RPMI8226 (cell line): Measurements from ENCODE around the gene WWOX.

Experiments
- DNase-seq: peaks from one replicate; pipeline ENCODE4 v3.0.0-alpha.2; 2015

WWOX gene

DNA sequence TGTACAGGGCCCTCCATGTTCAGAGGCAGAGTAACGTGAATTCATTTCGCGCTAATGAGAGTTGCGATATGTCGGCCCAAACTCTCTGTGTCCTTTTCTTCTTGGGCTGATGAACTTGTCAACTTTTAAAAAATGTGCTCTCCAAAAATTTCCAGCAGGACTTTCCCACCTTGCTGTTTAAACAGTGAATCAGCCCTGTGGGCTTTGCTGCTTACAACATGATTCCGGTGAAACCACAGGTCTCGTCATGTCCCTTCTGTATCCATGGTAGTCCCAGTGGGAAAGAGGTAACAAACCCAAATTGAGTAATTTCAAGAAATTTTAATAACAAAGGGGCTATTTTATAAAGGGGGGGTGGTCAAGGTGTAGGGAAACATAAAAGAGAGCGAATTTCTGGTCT is 888.2 kb downstream of the WWOX start:
- no peak for DNase-seq

- DNase-seq: no peak
Measured at GRCh38 chr16:78988361-78988969, 889.0 kb downstream of the WWOX start.

GRCh38 chr16:78990309-78990701 is 890.9 kb downstream of the WWOX start:
- DNase-seq: no peak

DNA sequence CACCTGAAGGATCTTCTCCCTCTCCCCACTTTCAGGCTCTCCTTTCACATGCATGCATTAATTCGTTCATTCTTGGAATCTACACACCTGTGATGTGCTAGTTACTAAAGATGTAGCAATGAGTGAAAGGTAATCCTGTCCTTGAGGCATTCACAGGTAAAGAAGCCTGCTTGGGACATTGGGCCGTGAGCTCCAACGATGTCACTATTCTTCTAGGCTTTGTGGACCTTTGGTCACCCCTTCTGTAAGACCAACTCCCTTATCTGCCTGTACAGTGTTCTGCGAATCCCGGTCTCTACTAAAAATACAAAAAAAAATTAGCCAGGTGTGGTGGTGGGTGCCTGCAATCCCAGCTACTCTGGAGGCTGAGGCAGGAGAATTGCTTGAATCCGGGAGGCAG is 892.5 kb downstream of the WWOX start:
- no peak for DNase-seq

GRCh38 chr16:78993346-78993745 is 893.9 kb downstream of the WWOX start:
- no peak for DNase-seq

DNA sequence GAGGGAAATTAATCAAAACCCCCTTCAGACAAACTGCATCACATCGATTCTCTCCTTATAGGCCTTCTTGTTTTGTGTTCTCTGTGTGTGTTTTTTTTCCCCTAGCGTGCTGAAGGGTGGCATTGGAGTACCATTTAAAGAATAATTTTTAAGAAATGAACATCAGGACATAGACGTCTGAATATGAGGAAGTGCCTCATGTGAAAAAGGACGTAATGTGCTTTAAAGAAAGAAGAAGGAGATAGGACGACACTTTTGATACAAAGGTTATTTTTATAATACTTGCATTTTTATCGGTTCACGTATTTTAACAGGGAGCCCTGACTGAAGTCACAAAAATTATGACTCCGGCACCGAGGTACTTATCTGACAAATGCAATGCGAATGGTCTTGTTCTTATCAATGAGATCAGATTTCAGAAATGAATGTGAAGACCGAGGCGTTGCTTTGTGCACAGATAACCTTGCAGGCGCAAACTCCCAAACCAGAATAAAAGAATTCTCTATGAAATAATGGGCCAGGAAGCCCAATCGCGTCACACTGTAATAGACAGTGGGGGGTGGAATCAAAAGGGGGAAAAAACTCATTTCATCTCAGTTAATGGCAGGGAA is 894.8 kb downstream of the WWOX start:
- DNase-seq: no peak

DNA sequence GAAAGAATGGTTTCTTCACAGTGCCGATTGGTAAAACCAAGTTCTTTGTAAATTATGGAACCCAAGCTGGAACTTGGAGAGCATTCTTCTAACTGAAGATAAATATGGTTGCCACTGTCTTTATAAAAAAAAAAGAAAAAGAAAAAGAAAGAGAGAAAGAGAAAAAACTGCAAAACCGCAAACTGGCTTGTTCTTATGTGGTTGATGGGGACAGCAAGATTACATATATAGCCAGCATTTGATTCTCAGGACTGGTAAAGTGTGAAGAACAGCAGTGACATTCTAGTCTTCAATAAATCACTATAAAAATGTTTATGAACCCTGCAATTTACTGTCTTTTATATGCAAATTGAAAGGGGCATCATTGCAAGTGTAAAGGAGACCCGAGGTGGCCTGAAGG is 896.0 kb downstream of the WWOX start:
- no peak for DNase-seq

DNA sequence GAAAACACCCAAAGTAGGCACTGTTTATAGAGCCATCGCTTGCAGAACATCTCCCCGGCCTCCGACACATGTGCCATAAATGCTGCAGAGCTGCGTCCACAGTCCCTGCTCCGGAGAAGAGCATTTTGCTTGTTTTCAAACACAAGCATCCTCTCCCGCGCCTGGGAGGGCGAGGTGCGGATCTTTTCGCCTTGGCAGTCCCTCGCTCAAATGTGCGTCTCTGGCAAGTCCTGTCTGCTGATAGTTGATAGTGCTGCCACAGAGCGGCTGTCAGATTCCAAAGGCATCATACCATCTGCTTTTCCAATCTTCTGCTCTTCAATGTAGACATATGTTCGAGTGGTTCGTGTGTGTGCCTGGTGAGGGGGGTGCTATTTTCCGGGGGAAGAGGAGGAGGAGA is 897.3 kb downstream of the WWOX start:
- no peak for DNase-seq

DNA sequence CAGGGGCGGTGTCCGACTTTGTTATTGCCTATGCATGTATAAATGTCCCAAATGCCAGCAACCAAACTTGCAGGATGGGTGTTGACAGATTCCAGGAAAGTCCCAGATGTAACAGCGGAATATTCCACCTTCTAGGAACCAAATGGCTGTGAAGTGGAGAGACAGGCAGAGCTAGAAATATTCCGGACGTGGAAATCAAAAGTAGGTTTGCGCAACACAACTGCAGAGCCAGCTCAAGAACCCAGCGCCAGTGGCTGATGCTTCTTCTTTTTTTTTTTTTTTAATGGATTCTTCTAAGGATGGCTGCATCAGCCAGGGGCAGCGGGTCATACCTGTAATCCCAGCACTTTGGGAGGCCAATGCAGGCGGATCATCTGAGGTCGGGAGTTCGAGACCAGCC is 899.4 kb downstream of the WWOX start:
- no peak for DNase-seq

DNA sequence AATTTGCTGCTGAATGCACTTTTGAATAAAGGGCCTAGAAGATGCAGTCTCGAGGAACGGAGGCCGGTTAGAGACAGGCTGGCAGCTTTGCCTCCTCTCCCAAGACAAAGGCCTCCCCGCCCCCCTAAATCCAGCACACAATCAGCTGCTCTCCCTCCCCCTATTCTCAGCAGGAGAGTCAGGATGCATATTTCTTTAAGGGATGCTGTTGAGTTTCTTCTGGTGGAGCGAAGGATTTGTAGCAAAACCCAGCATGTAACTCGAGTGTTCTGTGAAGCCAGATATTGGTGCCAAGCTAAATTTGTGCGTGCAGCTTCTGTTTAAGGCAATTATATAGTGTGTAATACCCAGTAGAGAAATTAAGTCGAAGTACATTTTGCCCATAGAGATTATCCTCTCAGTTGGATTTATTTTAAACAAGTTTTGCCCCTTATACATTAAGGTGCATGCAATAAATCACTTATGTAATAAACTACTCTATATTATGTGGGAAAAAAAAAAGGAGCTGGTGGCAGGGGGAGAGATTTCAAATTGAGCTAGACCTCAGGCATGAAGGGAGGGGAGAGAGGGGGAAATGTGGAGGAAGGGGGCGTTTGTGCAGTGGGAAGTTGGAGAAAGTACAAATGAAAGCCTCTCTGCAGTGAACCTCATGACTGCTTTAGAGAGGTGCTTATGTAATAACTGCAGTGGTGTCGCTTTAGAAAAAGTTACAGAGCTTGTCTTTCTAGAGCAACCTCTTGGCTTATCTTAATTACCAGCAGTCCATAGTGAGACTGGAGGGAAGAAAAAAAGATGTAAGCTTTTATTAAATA is 901.9 kb downstream of the WWOX start:
- no peak for DNase-seq

- DNase-seq: no peak
Measured at GRCh38 chr16:79003026-79003609, 903.7 kb downstream of the WWOX start.

GRCh38 chr16:79004309-79004708 is 904.9 kb downstream of the WWOX start:
- DNase-seq: no peak

- no peak for DNase-seq
Measured at GRCh38 chr16:79005096-79005495, 905.6 kb downstream of the WWOX start.

GRCh38 chr16:79006206-79006605 is 906.8 kb downstream of the WWOX start:
- DNase-seq: peak; percentile 90

DNA sequence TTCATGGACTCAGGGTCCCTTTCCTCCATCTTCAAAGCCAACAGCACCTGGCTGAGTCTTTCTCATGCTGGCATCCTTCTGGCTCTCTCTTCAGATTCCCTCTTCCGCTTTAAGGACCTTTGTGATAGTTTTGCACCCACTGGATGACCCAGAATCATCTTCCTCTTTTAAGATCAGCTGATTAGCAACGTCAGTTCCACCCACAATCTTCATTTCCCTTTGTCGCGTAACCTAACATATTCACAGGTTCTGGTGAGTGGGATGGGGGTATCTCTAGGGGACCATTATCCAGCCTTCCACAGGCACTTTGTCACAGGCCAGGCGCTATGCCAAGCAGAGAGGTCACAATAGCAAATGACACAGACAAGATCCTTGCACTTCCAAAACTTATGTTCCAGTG is 907.3 kb downstream of the WWOX start:
- no peak for DNase-seq

GRCh38 chr16:79007614-79008013 is 908.2 kb downstream of the WWOX start:
- no peak for DNase-seq

DNA sequence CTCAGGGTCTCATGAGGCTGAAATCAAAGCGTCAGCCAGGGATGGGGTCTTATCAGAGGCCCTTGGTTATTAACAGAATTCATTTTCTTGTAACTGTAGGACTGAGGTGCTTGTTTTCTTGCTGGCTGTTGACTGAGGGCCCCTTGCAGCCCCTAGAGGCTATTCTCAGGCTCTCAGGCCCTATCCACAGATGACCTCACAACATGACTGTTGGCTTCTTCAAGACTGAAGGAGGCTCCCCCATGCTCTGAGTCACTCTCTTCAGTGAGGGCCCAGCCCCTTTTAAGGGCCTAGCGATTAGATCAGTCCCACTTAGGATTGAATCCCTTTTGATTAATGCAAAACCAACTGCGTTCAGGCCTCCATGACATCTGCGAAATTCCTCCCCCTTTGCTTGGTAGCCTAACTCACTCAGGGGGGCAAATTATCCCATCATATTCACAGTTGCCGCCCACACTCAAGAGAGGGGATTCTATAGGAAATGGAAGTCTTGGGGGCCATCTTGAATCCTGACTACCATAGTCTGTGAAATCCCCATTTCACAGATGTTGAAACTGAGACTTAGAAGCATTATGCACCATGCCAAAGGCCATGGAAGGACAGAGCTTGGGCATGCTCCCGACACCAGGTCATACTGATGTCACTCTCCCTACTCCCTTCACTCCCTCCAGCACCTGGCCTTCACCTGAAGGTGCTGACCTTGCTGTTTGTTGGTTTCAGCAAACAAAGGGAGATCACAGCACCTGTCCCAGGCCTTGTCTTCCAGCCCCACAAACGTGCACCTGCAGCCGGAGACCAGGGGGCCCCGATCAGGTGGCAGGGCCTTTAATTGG is 908.8 kb downstream of the WWOX start:
- peak; percentile 100 for DNase-seq

- no peak for DNase-seq
Measured at GRCh38 chr16:79008869-79009179, 909.4 kb downstream of the WWOX start.

DNA sequence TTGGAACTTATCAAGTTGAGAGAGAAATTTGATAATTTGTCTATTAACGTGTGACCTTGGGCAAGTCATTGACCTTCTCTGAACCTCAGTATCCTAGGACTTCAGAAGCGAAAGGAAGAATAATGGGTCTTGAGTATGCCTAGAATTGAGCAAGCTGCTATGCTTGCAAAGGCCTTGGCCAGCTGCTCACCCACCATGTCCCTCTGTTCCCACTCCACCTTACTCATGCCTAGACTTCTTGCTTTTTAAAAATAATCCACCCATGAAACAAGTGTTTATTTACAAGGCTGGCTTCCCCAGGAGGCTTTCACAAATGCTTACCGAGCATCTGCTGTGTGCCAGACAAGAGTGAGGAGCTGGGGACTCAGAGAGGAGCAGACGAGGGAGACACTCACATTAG is 910.4 kb downstream of the WWOX start:
- DNase-seq: no peak

GRCh38 chr16:79011282-79011681 is 911.8 kb downstream of the WWOX start:
- DNase-seq: no peak

DNA sequence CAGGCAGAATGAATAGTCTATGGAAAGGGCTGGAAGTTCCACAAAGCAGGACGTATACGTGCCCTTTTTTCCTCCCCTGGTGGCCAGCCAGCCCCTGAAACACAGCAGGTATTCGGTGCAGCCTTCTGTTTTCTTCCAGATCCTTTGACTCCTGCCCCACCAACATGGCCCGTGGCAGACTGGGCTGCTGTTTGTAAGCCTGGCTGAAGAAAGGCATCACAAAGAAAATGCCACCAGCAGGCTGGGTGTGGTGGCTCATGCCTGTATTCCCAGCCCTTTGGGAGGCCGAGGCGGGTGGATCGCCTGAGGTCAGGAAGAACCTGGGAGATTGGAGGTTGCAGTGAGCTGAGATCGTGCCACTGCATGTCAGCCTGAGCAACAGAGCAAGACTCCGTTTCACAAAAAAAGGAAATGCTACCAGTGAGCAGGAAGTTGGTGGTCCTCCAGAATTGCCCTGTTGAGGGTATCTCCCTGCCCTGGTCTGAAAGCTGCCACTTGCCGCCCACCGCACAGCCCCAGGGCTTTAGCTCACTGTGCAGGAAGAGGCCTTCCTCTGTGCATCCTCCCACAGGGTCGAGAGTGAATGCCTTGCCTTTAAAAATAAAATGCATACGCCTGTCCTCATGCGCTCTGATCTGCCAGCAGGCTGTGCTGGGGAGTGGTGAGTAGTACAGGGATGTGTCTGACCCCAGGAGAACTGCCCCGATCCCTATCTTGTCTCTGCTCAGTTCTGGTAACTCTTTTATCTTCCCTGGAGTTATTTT is 913.4 kb downstream of the WWOX start:
- no peak for DNase-seq

DNA sequence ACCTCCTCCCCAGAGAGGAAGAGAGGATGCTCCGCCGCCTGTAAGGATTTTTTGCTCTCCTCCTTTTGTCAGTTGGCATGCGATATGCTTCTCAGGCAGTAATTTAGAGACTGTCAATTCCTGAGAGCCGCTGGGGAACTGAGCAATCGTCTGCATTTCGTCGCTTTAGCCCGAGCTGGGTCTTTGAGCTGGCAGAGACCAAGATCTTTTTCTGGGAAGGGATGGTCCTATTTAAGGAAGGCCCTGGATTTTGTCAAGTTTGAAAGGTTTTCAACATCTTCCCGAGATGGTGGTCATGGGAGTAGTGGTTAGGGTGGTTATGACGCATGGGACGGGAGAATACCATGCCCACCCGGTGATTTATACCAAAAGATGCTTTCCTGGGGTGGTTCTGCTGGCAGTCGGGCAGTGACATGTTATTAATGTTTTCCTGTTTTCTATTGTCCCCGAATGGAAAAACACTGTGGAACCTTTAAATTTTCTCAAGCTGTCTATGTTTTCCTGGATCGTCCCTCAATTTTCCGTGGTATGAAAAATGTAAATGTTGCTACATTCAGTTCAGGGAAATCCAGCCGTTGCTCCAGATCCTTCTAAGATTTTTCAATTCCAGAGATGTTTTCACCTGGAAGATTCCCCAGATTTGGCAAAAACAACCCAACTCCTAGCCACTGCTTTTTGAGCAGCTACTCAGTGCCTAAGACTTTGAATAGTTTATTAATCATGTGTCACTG is 914.6 kb downstream of the WWOX start:
- DNase-seq: no peak
